Brain microvascular endothelial cell (primary cell): Measurements from ENCODE around the gene GRID1.
A peak's percentile ranks its signal among the peaks of the same experiment; 100 is the strongest.
"Not testable (repeated sequence)": the region's sequence is repeated elsewhere in the genome, so short reads cannot be mapped to it uniquely, and the experiment has no call there.

Experiments
- DNase-seq: peaks from one replicate; pipeline ENCODE4 v3.0.0-alpha.2; 2020
- H3K27ac ChIP-seq: fragments of 250-450 bp; sonication (Bioruptor Pico); 2 replicates; pipeline ENCODE4 v1.5.1; 2020; ENCODE audit warnings: mild to moderate bottlenecking, moderate library complexity
- H3K27me3 ChIP-seq: fragments of 250-450 bp; sonication (Bioruptor Pico); replicated peaks from 2 replicates; pipeline ENCODE4 v1.5.1; 2020; ENCODE audit warnings: mild to moderate bottlenecking
- H3K36me3 ChIP-seq: fragments of 250-450 bp; sonication (Bioruptor Pico); replicated peaks from 2 replicates; pipeline ENCODE4 v1.5.1; 2020; ENCODE audit warnings: mild to moderate bottlenecking
- H3K4me3 ChIP-seq: 2 replicates; pipeline ENCODE4 v1.5.1; 2011; ENCODE audit warnings: low read depth, mild to moderate bottlenecking, control low read depth, low read length, moderate library complexity
- CTCF ChIP-seq: IDR thresholded peaks from 2 replicates; pipeline ENCODE4 v1.5.1; 2011; ENCODE audit warnings: low read depth, mild to moderate bottlenecking, moderate library complexity, low read length, control low read depth, inconsistent platforms; ENCODE audit errors: missing control alignments
- in situ Hi-C: cut with HindIII; loops from 2 replicates; pipeline ENCODE4 v1.10.0; 2017; ENCODE audit warnings: low sequenced_read_pairs, low pct_ligation_motif_present

Gene GRID1

GRCh38 chr10:85851934-85852333 lies 514.7 kb downstream of the GRID1 start:
- TF ChIP-seq CTCF, result no peak
- DNase-seq, result no peak
- H3K27ac ChIP-seq, result no peak overlapping the region
- H3K27me3 ChIP-seq, result no peaks in the 10 kb centered on the region
- H3K4me3 ChIP-seq, result no peak overlapping the region
- no peaks in the 10 kb centered on the region for H3K36me3 ChIP-seq
- in situ Hi-C loops, result no loop called here

GRCh38 chr10:85851325-85851724 lies 515.3 kb downstream of the GRID1 start:
- Histone ChIP-seq H3K27ac (no peak overlapping the region), H3K27me3 (no peaks in the 10 kb centered on the region), H3K36me3 (no peaks in the 10 kb centered on the region), H3K4me3 (no peak overlapping the region)
- DNase-seq, result peak; percentile 56
- in situ Hi-C loops, result no loop called here
- TF ChIP-seq CTCF, result no peak

GRCh38 chr10:85850736-85851135 lies 515.9 kb downstream of the GRID1 start:
- no peak overlapping the region for H3K4me3 ChIP-seq
- no peaks in the 10 kb centered on the region for H3K36me3 ChIP-seq
- TF ChIP-seq CTCF, result no peak
- H3K27me3 ChIP-seq, result no peaks in the 10 kb centered on the region
- DNase-seq, result no peak
- no peak overlapping the region for H3K27ac ChIP-seq
- in situ Hi-C loops, result no loop called here

- TF ChIP-seq CTCF, result no peak
- H3K27me3 ChIP-seq, result no peaks in the 10 kb centered on the region
- DNase-seq, result no peak
- in situ Hi-C loops, result no loop called here
- no peak overlapping the region for H3K4me3 ChIP-seq
- no peak overlapping the region for H3K27ac ChIP-seq
- H3K36me3 ChIP-seq, result no peaks in the 10 kb centered on the region
These were observed 517.3 kb downstream of the GRID1 start for GRCh38 chr10:85849315-85849714.

- in situ Hi-C loops, result no loop called here
- no peak overlapping the region for H3K27ac ChIP-seq
- H3K4me3 ChIP-seq, result no peak overlapping the region
- no peaks in the 10 kb centered on the region for H3K27me3 ChIP-seq
- H3K36me3 ChIP-seq, result no peaks in the 10 kb centered on the region
- TF ChIP-seq CTCF, result no peak
- DNase-seq, result no peak
These were observed 517.8 kb downstream of the GRID1 start for GRCh38 chr10:85848756-85849155.

GRCh38 chr10:85847085-85847484 lies 519.5 kb downstream of the GRID1 start:
- no peak for DNase-seq
- Histone ChIP-seq H3K27ac (no peak overlapping the region), H3K27me3 (no peaks in the 10 kb centered on the region), H3K4me3 (no peak overlapping the region), H3K36me3 (no peaks in the 10 kb centered on the region)
- in situ Hi-C loops, result no loop called here
- no peak for TF ChIP-seq CTCF

- H3K27me3 ChIP-seq, in situ Hi-C loops, H3K36me3 ChIP-seq, H3K27ac ChIP-seq, H3K4me3 ChIP-seq, DNase-seq: not testable (repeated sequence)
These were observed 527.9 kb downstream of the GRID1 start for GRCh38 chr10:85838660-85839059.
